Right renal cortex interstitium (tissue), 3 donors: ENCODE data around the gene SELE. TPM values are rescaled to one million over a fixed set of nuclear protein-coding genes. Genes with fewer than 3 reads are reported as not detected.
"Not testable (repeated sequence)": the region's sequence is repeated elsewhere in the genome, so short reads cannot be mapped to it uniquely, and the experiment has no call there.

Experiments
- DNase-seq, 3 donors: peaks; one replicate each; pipeline ENCODE4 v3.0.0-alpha.2; 2013; ENCODE audit warnings: low read depth in 3 of 3, low spot score in 2 of 3
- polyA plus RNA-seq, 3 donors: library from polyadenylated mRNA; unstranded; fragments of 120-200 nt; gene quantifications; one replicate each; pipeline ENCODE4 v1.2.1, GENCODE V29; 2013; ENCODE audit not compliant: insufficient read length in 3 of 3

SELE gene
- polyA plus RNA-seq, 3 donors, result 0.44 to 0.87 (median 0.67) TPM

DNA sequence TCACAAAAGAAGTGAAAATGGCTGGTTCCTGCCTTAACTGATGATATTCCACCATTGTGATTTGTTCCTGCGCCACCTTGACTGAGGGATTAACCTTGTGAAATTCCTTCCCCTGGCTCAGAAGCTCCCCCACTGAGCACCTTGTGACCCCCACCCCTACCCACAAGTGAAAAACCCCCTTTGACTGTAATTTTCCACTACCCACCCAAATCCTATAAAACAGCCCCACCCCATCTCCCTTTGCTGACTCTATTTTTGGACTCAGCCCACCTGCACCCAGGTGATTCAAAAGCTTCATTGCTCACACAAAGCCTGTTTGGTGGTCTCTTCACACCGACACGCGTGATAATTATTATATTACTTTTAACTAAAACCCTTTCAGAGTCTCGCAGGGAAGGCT, 45.5 kb downstream of the SELE start:
- DNase-seq, result not testable (repeated sequence)

DNA sequence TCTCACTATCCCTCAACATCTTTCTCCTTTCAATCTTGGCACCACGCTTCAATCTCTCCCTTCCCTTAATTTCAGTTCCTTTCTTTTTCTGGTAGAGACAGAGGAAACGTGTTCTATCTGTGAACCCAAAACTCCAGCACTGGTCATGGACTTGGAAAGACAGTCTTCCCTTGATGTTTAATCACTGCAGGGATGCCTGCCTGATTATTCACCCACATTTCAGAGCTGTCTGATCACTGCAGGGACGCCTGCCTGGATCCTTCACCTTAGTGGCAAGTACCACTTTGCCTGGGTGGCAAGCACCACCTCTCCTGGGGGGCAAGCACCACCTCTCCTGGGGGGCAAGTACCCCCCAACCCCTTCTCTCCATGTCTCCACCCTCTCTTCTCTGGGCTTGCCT, 50.2 kb downstream of the SELE start:
- no peak for DNase-seq

GRCh38 chr1:169683168-169683567, 50.7 kb downstream of the SELE start:
- not testable (repeated sequence) for DNase-seq

GRCh38 chr1:169682071-169682470, 51.8 kb downstream of the SELE start:
- no peak for DNase-seq

DNA sequence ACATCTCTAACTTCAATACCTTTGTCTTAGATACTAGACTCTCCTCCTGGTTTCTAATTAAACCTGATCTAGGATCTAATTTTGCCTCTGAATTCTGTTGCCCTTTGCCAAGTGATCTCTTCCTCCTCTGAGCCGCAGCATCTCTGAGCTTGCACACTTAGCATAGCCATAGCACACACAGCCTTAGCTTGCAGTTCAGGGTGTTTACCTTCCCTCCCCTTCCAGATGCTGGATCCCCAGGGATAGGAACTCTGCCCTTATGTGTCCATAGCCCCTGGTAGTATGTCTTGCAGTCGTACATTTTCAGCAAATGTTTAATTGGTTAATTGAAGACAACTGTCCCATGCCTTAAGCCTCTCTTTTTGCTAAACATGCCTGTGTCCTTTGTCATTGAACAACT, 52.7 kb downstream of the SELE start:
- no peak for DNase-seq

DNA sequence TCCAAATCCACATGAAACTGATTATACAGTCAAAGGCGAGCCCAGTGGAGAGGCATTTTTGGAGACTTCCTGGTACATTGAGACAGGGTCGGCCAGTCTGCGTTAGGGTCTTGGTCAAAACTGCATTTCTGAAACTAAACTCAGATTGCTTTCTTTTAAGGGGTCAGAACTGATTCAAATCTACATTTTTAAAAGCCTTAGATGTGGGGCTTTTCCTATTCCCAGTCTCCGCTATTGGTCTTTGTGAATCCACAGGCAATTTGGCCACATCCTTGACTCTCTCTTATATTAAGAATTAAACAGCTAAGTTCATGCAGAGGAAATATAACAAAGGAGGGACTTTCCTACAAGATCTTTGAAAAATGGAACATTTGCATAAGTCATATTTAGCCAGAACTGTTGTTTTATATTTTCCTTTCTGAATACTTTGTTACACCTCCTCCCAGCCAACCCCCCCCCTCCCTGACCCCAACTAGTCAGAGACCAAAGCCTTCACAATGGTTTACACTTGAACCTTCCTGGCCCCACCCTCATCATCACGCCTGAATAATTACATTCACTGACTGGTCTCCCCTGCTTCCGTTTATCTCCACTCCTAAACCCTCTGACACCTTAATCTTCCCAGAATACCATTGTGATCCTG, 53.4 kb downstream of the SELE start:
- DNase-seq, result no peak

- DNase-seq, result no peak
Measured at GRCh38 chr1:169679692-169680091, 54.2 kb downstream of the SELE start.

GRCh38 chr1:169676001-169676400, 57.9 kb downstream of the SELE start:
- DNase-seq, result no peak

Other genes starting within 250 kb of the SELE start
- 10 to 100 TPM; 16.6 to 20.3 (median 18.5) TPM for gene SLC19A2, start 248.1 kb downstream of the SELE start, polyA plus RNA-seq
- gene F5, start 147.6 kb downstream of the SELE start, polyA plus RNA-seq, result 1 to 10 TPM; 1.6 to 2.6 (median 2.3) TPM
- 1 to 10 TPM; 5.4 to 9.5 (median 6.5) TPM for gene SELP, start 104.0 kb downstream of the SELE start, polyA plus RNA-seq
- gene SELL, start 22.5 kb downstream of the SELE start, polyA plus RNA-seq, result 1 to 10 TPM; 3.5 to 3.9 (median 3.6) TPM
- gene METTL18, start 60.8 kb upstream of the SELE start, polyA plus RNA-seq, result 10 to 100 TPM; 18.3 to 21.3 (median 18.9) TPM
- gene SCYL3, start 159.8 kb upstream of the SELE start, polyA plus RNA-seq, result 10 to 100 TPM; 17.0 to 21.1 (median 19.3) TPM